ENCODE data around the gene ACKR3. TPM values are rescaled to one million over a fixed set of nuclear protein-coding genes. Genes with fewer than 3 reads are reported as not detected.

ACKR3 gene
- total RNA-seq, 1 experiment from 2014 or later, result not detected

GRCh38 chr2:236552212-236552542 lies 17.4 kb upstream of the ACKR3 start:
- Histone ChIP-seq H3K4me3 (ENCODE audit: low read depth in 2 of 2, low read length in 2 of 2) (no peak overlapping the region), H3K9me3 (ENCODE audit: control insufficient read depth, insufficient read depth, low read depth, low read length) (no peaks in the 10 kb centered on the region), H3K27me3 (ENCODE audit: control insufficient read depth, insufficient read depth, low read length) (peaks cover 6% of the 10 kb centered on the region; the same call in 1 of the 2 replicates), H3K4me1 (ENCODE audit: control insufficient read depth, insufficient read depth, low read length) (no peaks in the 10 kb centered on the region), H3K27ac (ENCODE audit: low read length) (no peak overlapping the region), H3K36me3 (ENCODE audit: control insufficient read depth, insufficient read depth, low read length) (no peaks in the 10 kb centered on the region)
- intact Hi-C loops (cut with micrococcal nuclease; ENCODE audit: unreplicated experiment), result no loop called here
- no peak for ATAC-seq
- TF ChIP-seq CTCF (IDR thresholded peaks at IDR 0.05) (no peak), SIN3A (IDR thresholded peaks at IDR 0.05; ENCODE audit: borderline replicate concordance, insufficient read depth, low read depth, low read length) (no peak), REST (IDR thresholded peaks at IDR 0.05; ENCODE audit: insufficient read depth in 1 of 2, low read depth in 2 of 2, low read length in 1 of 2) (no peak), TCF7L2 (IDR thresholded peaks at IDR 0.05; ENCODE audit: low read depth, low read length) (no peak), POLR2AphosphoS5 (IDR thresholded peaks at IDR 0.05; ENCODE audit: low read depth, low read length) (no peak)
- no peak for DNase-seq (ENCODE audit: low read depth, low spot score)
- in situ Hi-C loops (cut with HindIII; ENCODE audit: low pct_unique_long_range_greater_than_20kb, low sequenced_read_pairs), result no loop called here
- BruUV-seq (replicated peaks), result no TSS peak
- ChIA-PET CTCF (no interaction called here), POLR2A (no interaction called here)

- no peak for DNase-seq (ENCODE audit: low read depth, low spot score)
- no peaks in the 10 kb centered on the region for H3K36me3 ChIP-seq (ENCODE audit: control insufficient read depth, insufficient read depth, low read length)
- intact Hi-C loops (cut with micrococcal nuclease; ENCODE audit: unreplicated experiment), result no loop called here
- H3K4me3 ChIP-seq (ENCODE audit: low read depth in 2 of 2, low read length in 2 of 2), result no peak overlapping the region
- BruUV-seq (replicated peaks), result no TSS peak
- POLR2A ChIA-PET, result no interaction called here
- no peak overlapping the region for H3K27ac ChIP-seq (ENCODE audit: low read length)
- no peaks in the 10 kb centered on the region for H3K4me1 ChIP-seq (ENCODE audit: control insufficient read depth, insufficient read depth, low read length)
- no peaks in the 10 kb centered on the region for H3K9me3 ChIP-seq (ENCODE audit: control insufficient read depth, insufficient read depth, low read depth, low read length)
- CTCF ChIA-PET, result no interaction called here
- peaks cover 6% of the 10 kb centered on the region; the same call in 1 of the 2 replicates for H3K27me3 ChIP-seq (ENCODE audit: control insufficient read depth, insufficient read depth, low read length)
- no peak for ATAC-seq
- no peak for TF ChIP-seq REST (IDR thresholded peaks at IDR 0.05; ENCODE audit: insufficient read depth in 1 of 2, low read depth in 2 of 2, low read length in 1 of 2)
- TF ChIP-seq POLR2AphosphoS5 (IDR thresholded peaks at IDR 0.05; ENCODE audit: low read depth, low read length), result no peak
- TF ChIP-seq CTCF (IDR thresholded peaks at IDR 0.05), result no peak
- no peak for TF ChIP-seq SIN3A (IDR thresholded peaks at IDR 0.05; ENCODE audit: borderline replicate concordance, insufficient read depth, low read depth, low read length)
- TF ChIP-seq TCF7L2 (IDR thresholded peaks at IDR 0.05; ENCODE audit: low read depth, low read length), result no peak
- in situ Hi-C loops (cut with HindIII; ENCODE audit: low pct_unique_long_range_greater_than_20kb, low sequenced_read_pairs), result no loop called here
Measured at GRCh38 chr2:236552581-236553363, 16.9 kb upstream of the ACKR3 start.
